IPS-11a (cell line): ENCODE measurements around the gene FARP1.

Experiments
- H3K4me3 ChIP-seq: one replicate; pipeline ENCODE4 v1.5.1; 2013; ENCODE audit warnings: low read depth, low read length, control low read depth

The FARP1 gene

GRCh38 chr13:98322091-98322718 is 179.3 kb downstream of the FARP1 start:
- no peak overlapping the region for H3K4me3 ChIP-seq

- no peak overlapping the region for H3K4me3 ChIP-seq
Measured at GRCh38 chr13:98324105-98324504, 181.2 kb downstream of the FARP1 start.

- no peak overlapping the region for H3K4me3 ChIP-seq
Measured at GRCh38 chr13:98325724-98326123, 182.8 kb downstream of the FARP1 start.

GRCh38 chr13:98326291-98326690 is 183.4 kb downstream of the FARP1 start:
- no peak overlapping the region for H3K4me3 ChIP-seq

GRCh38 chr13:98327371-98328270 is 184.7 kb downstream of the FARP1 start:
- H3K4me3 ChIP-seq: no peak overlapping the region

GRCh38 chr13:98328511-98328910 is 185.6 kb downstream of the FARP1 start:
- no peak overlapping the region for H3K4me3 ChIP-seq

GRCh38 chr13:98332222-98332621 is 189.3 kb downstream of the FARP1 start:
- H3K4me3 ChIP-seq: no peak overlapping the region

- H3K4me3 ChIP-seq: no peak overlapping the region
Measured at GRCh38 chr13:98332691-98333090, 189.8 kb downstream of the FARP1 start.

GRCh38 chr13:98333486-98333885 is 190.6 kb downstream of the FARP1 start:
- no peak overlapping the region for H3K4me3 ChIP-seq

GRCh38 chr13:98334620-98335205 is 191.8 kb downstream of the FARP1 start:
- H3K4me3 ChIP-seq: no peak overlapping the region

GRCh38 chr13:98335721-98336120 is 192.8 kb downstream of the FARP1 start:
- no peak overlapping the region for H3K4me3 ChIP-seq

GRCh38 chr13:98338310-98338709 is 195.4 kb downstream of the FARP1 start:
- H3K4me3 ChIP-seq: no peak overlapping the region

GRCh38 chr13:98339684-98340425 is 197.0 kb downstream of the FARP1 start:
- no peak overlapping the region for H3K4me3 ChIP-seq

- no peak overlapping the region for H3K4me3 ChIP-seq
Measured at GRCh38 chr13:98342953-98343352, 200.1 kb downstream of the FARP1 start.

- H3K4me3 ChIP-seq: no peak overlapping the region
Measured at GRCh38 chr13:98343461-98343860, 200.6 kb downstream of the FARP1 start.

- no peak overlapping the region for H3K4me3 ChIP-seq
Measured at GRCh38 chr13:98344392-98344791, 201.5 kb downstream of the FARP1 start.

- no peak overlapping the region for H3K4me3 ChIP-seq
Measured at GRCh38 chr13:98345107-98345935, 202.4 kb downstream of the FARP1 start.

GRCh38 chr13:98346904-98347636 is 204.2 kb downstream of the FARP1 start:
- H3K4me3 ChIP-seq: no peak overlapping the region

- H3K4me3 ChIP-seq: no peak overlapping the region
Measured at GRCh38 chr13:98347756-98348155, 204.9 kb downstream of the FARP1 start.
